ENCODE data around the gene DNAJC19. TPM values are rescaled to one million over a fixed set of nuclear protein-coding genes. Genes with fewer than 3 reads are reported as not detected.

Gene DNAJC19
- total RNA-seq, 4 donors from 2014 or later, result 31.6 to 44.0 (median 38.6) TPM

GRCh38 chr3:180961087-180961486 is 28.4 kb downstream of the DNAJC19 start:
- TF ChIP-seq, protein P1, sequence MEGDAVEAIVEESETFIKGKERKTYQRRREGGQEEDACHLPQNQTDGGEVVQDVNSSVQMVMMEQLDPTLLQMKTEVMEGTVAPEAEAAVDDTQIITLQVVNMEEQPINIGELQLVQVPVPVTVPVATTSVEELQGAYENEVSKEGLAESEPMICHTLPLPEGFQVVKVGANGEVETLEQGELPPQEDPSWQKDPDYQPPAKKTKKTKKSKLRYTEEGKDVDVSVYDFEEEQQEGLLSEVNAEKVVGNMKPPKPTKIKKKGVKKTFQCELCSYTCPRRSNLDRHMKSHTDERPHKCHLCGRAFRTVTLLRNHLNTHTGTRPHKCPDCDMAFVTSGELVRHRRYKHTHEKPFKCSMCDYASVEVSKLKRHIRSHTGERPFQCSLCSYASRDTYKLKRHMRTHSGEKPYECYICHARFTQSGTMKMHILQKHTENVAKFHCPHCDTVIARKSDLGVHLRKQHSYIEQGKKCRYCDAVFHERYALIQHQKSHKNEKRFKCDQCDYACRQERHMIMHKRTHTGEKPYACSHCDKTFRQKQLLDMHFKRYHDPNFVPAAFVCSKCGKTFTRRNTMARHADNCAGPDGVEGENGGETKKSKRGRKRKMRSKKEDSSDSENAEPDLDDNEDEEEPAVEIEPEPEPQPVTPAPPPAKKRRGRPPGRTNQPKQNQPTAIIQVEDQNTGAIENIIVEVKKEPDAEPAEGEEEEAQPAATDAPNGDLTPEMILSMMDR (IDR thresholded peaks at IDR 0.05; ENCODE audit: low read depth), result no peak

DNA sequence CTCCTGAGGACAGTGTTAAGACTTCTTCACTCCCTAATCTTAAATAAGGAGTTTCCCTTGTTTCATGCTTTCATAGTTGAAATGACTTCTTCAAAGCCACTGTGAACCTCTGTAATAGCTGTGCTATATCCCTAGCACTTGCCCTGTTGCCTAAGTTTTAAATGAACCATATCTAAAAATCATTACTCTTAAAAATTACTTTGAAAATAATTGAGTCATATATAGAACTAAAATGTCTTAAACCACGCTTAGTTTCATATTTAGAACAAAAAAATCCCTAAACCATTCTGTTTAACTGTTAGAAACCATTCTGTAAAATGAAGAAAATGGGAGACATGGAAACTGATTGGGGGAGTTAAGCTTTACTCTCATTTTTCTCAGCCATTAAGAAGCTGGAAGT is 29.8 kb downstream of the DNAJC19 start:
- TF ChIP-seq, protein P1 (IDR thresholded peaks at IDR 0.05; ENCODE audit: low read depth), result no peak

DNA sequence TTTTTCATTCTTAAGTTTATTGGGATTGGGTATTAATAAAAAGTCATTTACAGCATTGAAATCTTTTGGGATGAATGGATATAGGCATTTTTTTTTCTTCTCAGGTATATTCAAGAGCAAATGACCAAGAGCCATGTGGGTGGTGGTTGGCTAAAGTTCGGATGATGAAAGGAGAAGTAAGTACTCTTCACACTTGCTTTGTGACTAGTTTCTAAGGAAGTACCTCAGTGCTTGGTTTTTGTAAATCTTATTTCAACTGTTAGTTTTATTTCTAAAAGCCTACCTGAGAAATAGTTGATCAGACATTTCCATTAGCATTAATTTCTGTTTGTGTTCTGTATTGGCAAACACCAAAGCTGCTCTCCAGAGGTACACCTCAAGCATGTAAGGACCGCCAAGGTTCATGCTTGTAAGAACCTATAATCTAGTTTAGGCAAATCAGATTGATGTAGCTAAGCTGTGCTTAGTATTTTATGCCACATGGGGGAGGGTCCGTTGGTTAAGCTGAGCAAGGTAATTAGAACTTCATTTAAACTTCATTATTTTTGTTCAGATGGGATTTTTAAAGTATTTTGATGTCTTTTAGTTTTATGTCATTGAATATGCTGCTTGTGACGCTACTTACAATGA is 41.7 kb downstream of the DNAJC19 start:
- TF ChIP-seq, protein P1 (IDR thresholded peaks at IDR 0.05; ENCODE audit: low read depth), result no peak

DNA sequence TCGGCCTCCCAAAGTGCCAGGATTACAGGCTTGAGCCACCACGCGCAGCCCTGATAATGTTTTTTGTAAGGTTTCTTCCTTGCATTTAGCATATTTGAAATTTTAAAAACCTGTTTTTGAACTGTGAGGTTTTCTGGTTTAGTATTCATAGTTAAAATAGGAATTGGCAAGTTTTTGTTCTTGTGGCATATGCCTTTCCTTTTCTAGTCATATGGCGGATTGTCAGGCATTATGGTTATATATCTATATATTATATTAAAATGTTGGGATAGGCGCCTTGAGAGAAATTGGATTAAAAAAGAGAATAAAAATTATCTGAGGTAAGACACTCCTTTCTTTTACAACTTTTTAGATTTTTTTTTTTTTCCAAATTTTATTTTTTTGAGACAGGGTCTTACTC is 48.7 kb downstream of the DNAJC19 start:
- TF ChIP-seq, protein P1 (IDR thresholded peaks at IDR 0.05; ENCODE audit: low read depth), result no peak

- TF ChIP-seq, protein P1 (IDR thresholded peaks at IDR 0.05; ENCODE audit: low read depth), result no peak
Measured at GRCh38 chr3:180934638-180935037, 54.9 kb downstream of the DNAJC19 start.

Other genes starting within 250 kb of the DNAJC19 start
- gene FXR1, start 77.1 kb downstream of the DNAJC19 start, total RNA-seq, result 100 to 1,000 TPM; 120 to 169 (median 130) TPM

Data from subcutaneous adipose tissue (tissue), 4 donors.